PC-9 (cell line): ENCODE measurements around the gene SPEM3. TPM values are rescaled to one million over a fixed set of nuclear protein-coding genes. Genes with fewer than 3 reads are reported as not detected.

Source experiments
- BruUV-seq: library from RNA; stranded (reverse); fragments of 400-500 nt; replicated peaks from 2 replicates; lab custom pipeline; 2021; lab: Mats Ljungman, UMichigan
- CTCF ChIA-PET: fragments of 300-600 bp; sonication (Branson Sonifier 250); formaldehyde crosslinking; loops from one replicate; lab custom pipeline; 2022; ENCODE audit warnings: antibody characterized with exemption; lab: Charles Lee
- POLR2A ChIA-PET: fragments of 300-600 bp; sonication (Branson Sonifier 250); formaldehyde crosslinking; loops from one replicate; lab custom pipeline; 2022; ENCODE audit warnings: antibody characterized with exemption; ENCODE audit not compliant: unreplicated experiment; lab: Charles Lee
- DNase-seq, 2 experiments: peaks; one replicate each; pipeline versions ENCODE4 v3.0.0 to v3.0.0-alpha.2; 2015 to 2022; ENCODE audit warnings: mixed read lengths in 1 of 2
- H2AFZ ChIP-seq: fragments of 200-600 bp; sonication (generic); 2 replicates; pipeline ENCODE4 v1.8.1; 2017; ENCODE audit warnings: antibody characterized with exemption
- H3F3A ChIP-seq: fragments of 200-600 bp; sonication (generic); 2 replicates; pipeline ENCODE4 v1.8.1; 2017; ENCODE audit warnings: antibody characterized with exemption, mild to moderate bottlenecking, low read depth; ENCODE audit not compliant: insufficient read depth
- H3K27ac ChIP-seq: fragments of 200-600 bp; sonication (generic); 2 replicates; pipeline ENCODE4 v1.6.1; 2016; ENCODE audit warnings: mixed run types
- H3K27me3 ChIP-seq: fragments of 200-600 bp; sonication (generic); 2 replicates; pipeline ENCODE4 v1.6.1; 2016; ENCODE audit warnings: low read depth, mixed run types; ENCODE audit not compliant: insufficient read depth
- H3K36me3 ChIP-seq: fragments of 200-600 bp; sonication (generic); 2 replicates; pipeline ENCODE4 v1.6.1; 2016; ENCODE audit warnings: low read depth, mixed run types
- H3K4me1 ChIP-seq: fragments of 200-600 bp; sonication (generic); replicated peaks from 2 replicates; pipeline ENCODE4 v1.6.1; 2016; ENCODE audit warnings: mixed run types; ENCODE audit not compliant: insufficient read depth
- H3K4me2 ChIP-seq: fragments of 200-600 bp; sonication (generic); 2 replicates; pipeline ENCODE4 v1.6.1; 2017; ENCODE audit warnings: mixed run types
- H3K4me3 ChIP-seq: fragments of 200-600 bp; sonication (generic); 2 replicates; pipeline ENCODE4 v1.6.1; 2016; ENCODE audit warnings: mixed run types
- H3K79me2 ChIP-seq: fragments of 200-600 bp; sonication (generic); 2 replicates; pipeline ENCODE4 v1.6.1; 2017; ENCODE audit warnings: low read depth, mixed run types
- H3K9me2 ChIP-seq: fragments of 200-600 bp; sonication (generic); 2 replicates; pipeline ENCODE4 v1.8.1; 2017; ENCODE audit warnings: mild to moderate bottlenecking; ENCODE audit not compliant: insufficient read depth
- H3K9me3 ChIP-seq: fragments of 200-600 bp; sonication (generic); 2 replicates; pipeline ENCODE4 v1.8.1; 2016; ENCODE audit warnings: low read depth; ENCODE audit not compliant: insufficient read depth
- H4K20me1 ChIP-seq: fragments of 200-600 bp; sonication (generic); 2 replicates; pipeline ENCODE4 v1.8.1; 2017; ENCODE audit not compliant: insufficient read depth
- EZH2 ChIP-seq: fragments of 200-600 bp; sonication (generic); IDR thresholded peaks from 2 replicates; pipeline ENCODE4 v1.8.0; 2017; ENCODE audit warnings: antibody characterized with exemption, low read depth
- intact Hi-C: fragments of 100-400 bp; cut with micrococcal nuclease; formaldehyde crosslinking; loops from one replicate; pipeline ENCODE4 v1.10.0; 2022; ENCODE audit not compliant: unreplicated experiment
- total RNA-seq: library from RNA; stranded (reverse); gene quantifications from 2 replicates; pipeline ENCODE4 v1.2.3, GENCODE V29; 2021
- TF ChIP-seq, protein P1 (sequence below): fragments of 200-600 bp; sonication (generic); conservative IDR thresholded peaks from 2 replicates; pipeline ENCODE4 v1.6.1; 2017; ENCODE audit warnings: mixed run types, antibody characterized with exemption, mild to moderate bottlenecking, moderate library complexity

The SPEM3 gene
- total RNA-seq, 1 experiment from 2014 or later = not detected

DNA sequence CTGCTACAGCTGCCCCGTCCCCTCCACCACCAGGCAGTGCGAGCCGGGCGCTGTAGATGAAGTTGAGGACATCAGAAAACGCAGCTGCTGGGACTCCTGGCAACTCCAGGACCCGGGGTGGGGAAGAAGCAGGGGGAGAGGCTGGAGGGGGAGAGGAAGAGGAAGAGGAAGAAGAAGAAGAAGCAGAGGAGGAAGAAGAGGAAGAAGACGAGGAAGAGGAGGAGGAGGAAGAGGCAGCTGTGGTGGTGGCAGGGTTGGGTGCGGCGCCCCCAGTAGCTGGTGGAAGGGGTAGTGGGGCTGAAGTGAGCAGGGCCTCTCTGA, 37.6 kb downstream of the SPEM3 start:
- Histone ChIP-seq H4K20me1 (no peaks in the 10 kb centered on the region), H2AFZ (no peak overlapping the region), H3F3A (no peaks in the 10 kb centered on the region), H3K9me2 (no peaks in the 10 kb centered on the region), H3K4me2 (no peak overlapping the region), H3K4me1 (no peaks in the 10 kb centered on the region), H3K79me2 (no peaks in the 10 kb centered on the region), H3K27ac (no peak overlapping the region), H3K9me3 (no peaks in the 10 kb centered on the region), H3K4me3 (no peak overlapping the region), H3K27me3 (no peaks in the 10 kb centered on the region), H3K36me3 (no peaks in the 10 kb centered on the region)
- ChIA-PET CTCF (no interaction called here), POLR2A (no interaction called here)
- no peak for TF ChIP-seq EZH2
- TF ChIP-seq, protein P1, sequence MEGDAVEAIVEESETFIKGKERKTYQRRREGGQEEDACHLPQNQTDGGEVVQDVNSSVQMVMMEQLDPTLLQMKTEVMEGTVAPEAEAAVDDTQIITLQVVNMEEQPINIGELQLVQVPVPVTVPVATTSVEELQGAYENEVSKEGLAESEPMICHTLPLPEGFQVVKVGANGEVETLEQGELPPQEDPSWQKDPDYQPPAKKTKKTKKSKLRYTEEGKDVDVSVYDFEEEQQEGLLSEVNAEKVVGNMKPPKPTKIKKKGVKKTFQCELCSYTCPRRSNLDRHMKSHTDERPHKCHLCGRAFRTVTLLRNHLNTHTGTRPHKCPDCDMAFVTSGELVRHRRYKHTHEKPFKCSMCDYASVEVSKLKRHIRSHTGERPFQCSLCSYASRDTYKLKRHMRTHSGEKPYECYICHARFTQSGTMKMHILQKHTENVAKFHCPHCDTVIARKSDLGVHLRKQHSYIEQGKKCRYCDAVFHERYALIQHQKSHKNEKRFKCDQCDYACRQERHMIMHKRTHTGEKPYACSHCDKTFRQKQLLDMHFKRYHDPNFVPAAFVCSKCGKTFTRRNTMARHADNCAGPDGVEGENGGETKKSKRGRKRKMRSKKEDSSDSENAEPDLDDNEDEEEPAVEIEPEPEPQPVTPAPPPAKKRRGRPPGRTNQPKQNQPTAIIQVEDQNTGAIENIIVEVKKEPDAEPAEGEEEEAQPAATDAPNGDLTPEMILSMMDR = no peak
- intact Hi-C loops = no loop called here
- no TSS peak for BruUV-seq
- no peak for DNase-seq

DNA sequence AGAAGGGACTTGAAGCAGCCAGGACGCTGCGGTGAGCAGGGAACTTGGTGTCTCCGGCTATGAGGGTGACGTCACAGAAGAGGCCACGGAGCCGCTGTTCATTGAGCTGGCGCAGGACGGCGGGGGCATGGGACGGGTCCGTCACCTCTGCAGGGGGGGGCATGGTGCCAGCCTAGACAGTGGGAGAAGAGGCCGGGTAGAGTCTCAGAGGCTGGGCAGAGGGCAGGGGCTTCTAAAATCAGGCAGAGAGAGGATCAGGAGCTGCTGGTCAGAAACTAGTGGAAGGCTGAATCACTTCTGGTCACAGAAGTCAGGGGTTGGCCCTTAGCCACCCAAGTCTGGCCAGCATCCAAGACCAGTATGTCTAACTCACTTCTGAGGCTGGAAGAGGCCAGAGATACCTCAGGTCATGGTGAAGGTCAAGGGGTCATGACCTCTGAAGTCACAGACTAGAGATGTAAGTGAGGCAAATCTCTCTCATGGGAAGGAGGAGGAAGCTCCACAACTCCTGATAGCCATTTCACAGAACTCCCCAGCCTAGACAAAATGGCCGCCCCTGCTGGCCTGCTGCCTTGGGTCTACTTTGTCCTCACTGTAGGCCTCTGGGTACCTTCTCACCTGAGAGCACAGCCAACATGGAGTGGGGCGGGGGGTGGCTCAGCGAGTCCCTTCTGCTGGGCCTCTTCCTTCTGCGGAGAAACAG, 38.1 kb downstream of the SPEM3 start:
- intact Hi-C loops = no loop called here
- TF ChIP-seq, protein P1 = no peak
- no peak for TF ChIP-seq EZH2
- no TSS peak for BruUV-seq
- CTCF ChIA-PET = no interaction called here
- POLR2A ChIA-PET = no interaction called here
- no peaks in the 10 kb centered on the region for H3K27me3 ChIP-seq
- no peak overlapping the region for H2AFZ ChIP-seq
- H3K4me2 ChIP-seq = no peak overlapping the region
- H3F3A ChIP-seq = no peaks in the 10 kb centered on the region
- H4K20me1 ChIP-seq = no peaks in the 10 kb centered on the region
- H3K36me3 ChIP-seq = no peaks in the 10 kb centered on the region
- no peaks in the 10 kb centered on the region for H3K9me2 ChIP-seq
- H3K79me2 ChIP-seq = no peaks in the 10 kb centered on the region
- H3K4me3 ChIP-seq = no peak overlapping the region
- no peak for DNase-seq
- no peaks in the 10 kb centered on the region for H3K4me1 ChIP-seq
- H3K9me3 ChIP-seq = no peaks in the 10 kb centered on the region
- H3K27ac ChIP-seq = no peak overlapping the region

DNA sequence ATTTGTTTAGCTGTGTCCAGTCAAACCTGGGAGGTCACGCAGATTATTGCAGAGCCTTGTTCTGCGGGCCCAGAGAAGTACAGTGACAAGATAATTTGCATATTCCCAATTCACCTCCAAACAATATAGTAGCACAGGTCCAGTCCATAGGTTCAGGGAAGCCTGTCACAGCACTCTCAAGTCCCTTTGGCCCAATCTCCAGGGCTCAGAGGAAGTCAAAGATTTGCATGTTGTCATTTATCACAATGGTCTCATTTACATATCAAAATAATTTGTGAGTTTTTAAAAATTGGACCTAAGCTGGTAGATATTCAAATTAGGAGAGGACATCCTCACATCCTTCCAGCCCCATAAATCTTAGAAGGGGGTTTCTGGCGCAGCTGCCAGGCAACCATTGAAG, 38.8 kb downstream of the SPEM3 start:
- TF ChIP-seq EZH2 = no peak
- TF ChIP-seq, protein P1 = no peak
- intact Hi-C loops = no loop called here
- Histone ChIP-seq H3K9me2 (no peaks in the 10 kb centered on the region), H4K20me1 (no peaks in the 10 kb centered on the region), H3K27me3 (no peaks in the 10 kb centered on the region), H3K4me1 (no peaks in the 10 kb centered on the region), H3K4me3 (no peak overlapping the region), H3K9me3 (no peaks in the 10 kb centered on the region), H3K27ac (no peak overlapping the region), H3K79me2 (no peaks in the 10 kb centered on the region), H3F3A (no peaks in the 10 kb centered on the region), H3K36me3 (no peaks in the 10 kb centered on the region), H2AFZ (no peak overlapping the region), H3K4me2 (no peak overlapping the region)
- ChIA-PET POLR2A (interaction anchor here (0.6 kb wide), 1 partner anchor 10 kb away, joined by 3 read pairs; no protein-coding TSS in a partner anchor), CTCF (no interaction called here)
- no peak for DNase-seq
- no TSS peak for BruUV-seq
